SH-SY5Y (cell line): ENCODE measurements around the gene CMAS.

Source experiments
- GATA2 ChIP-seq: IDR thresholded peaks from 2 replicates; pipeline ENCODE4 v1.6.1; 2011; ENCODE audit warnings: mild to moderate bottlenecking, low read depth, low read length
- GATA3 ChIP-seq: IDR thresholded peaks from 2 replicates; pipeline ENCODE4 v1.6.1; 2011; ENCODE audit warnings: low read depth, mild to moderate bottlenecking, low read length, moderate library complexity

- no peak for TF ChIP-seq GATA2
- no peak for TF ChIP-seq GATA3
Measured at GRCh38 chr12:22038734-22039133, 7.3 kb upstream of the CMAS start.
